ENCODE data around the gene ESRRA.

GRCh38 chr11:64361659-64362058 is 56.3 kb downstream of the ESRRA start:
- TF ChIP-seq ARNT (IDR thresholded peaks at IDR 0.05) (no peak), HDGF (IDR thresholded peaks at IDR 0.05; ENCODE audit: borderline replicate concordance) (no peak), SP1 (IDR thresholded peaks at IDR 0.05) (no peak), ZNF384 (IDR thresholded peaks at IDR 0.05) (no peak), ELF4 (IDR thresholded peaks at IDR 0.05) (no peak), FOXA1 (IDR thresholded peaks at IDR 0.05) (no peak), BHLHE40 (IDR thresholded peaks at IDR 0.05; ENCODE audit: borderline replicate concordance) (no peak), SUZ12 (IDR thresholded peaks at IDR 0.05) (no peak), FOXK2 (IDR thresholded peaks at IDR 0.05) (no peak)

Measured in HEK293T (cell line).